Chondrocyte (in vitro differentiated cells): Measurements from ENCODE around the gene AGBL4. TPM values are rescaled to one million over a fixed set of nuclear protein-coding genes. Genes with fewer than 3 reads are reported as not detected.

Source experiments
- DNase-seq: peaks from one replicate; pipeline ENCODE4 v3.0.0; 2021; ENCODE audit warnings: mixed read lengths, low spot score
- H3K27ac Mint-ChIP-seq: one replicate; pipeline ENCODE4 v1.8.0; 2021; ENCODE audit warnings: mild to moderate bottlenecking, moderate library complexity, mixed read lengths; ENCODE audit not compliant: unreplicated experiment
- H3K27me3 Mint-ChIP-seq: 2 replicates; pipeline ENCODE4 v1.8.0; 2021; ENCODE audit warnings: low read depth, mixed read lengths
- H3K36me3 Mint-ChIP-seq: 2 replicates; pipeline ENCODE4 v1.8.0; 2021; ENCODE audit warnings: low read depth, mixed read lengths
- H3K4me1 Mint-ChIP-seq: 2 replicates; pipeline ENCODE4 v1.8.0; 2021; ENCODE audit warnings: low read depth, mild to moderate bottlenecking, mixed read lengths
- H3K4me3 Mint-ChIP-seq: one replicate; pipeline ENCODE4 v1.8.0; 2021; ENCODE audit warnings: mild to moderate bottlenecking, moderate library complexity, mixed read lengths; ENCODE audit not compliant: unreplicated experiment
- H3K9me3 Mint-ChIP-seq: 2 replicates; pipeline ENCODE4 v1.8.0; 2021; ENCODE audit warnings: low read depth, mixed read lengths
- total RNA-seq: library from RNA; stranded (reverse); gene quantifications from 3 replicates; pipeline ENCODE4 v1.2.1, GENCODE V29; 2021
- TF ChIP-seq, protein P1 (sequence below): fragments of 200-600 bp; sonication (generic); IDR thresholded peaks from 2 replicates; pipeline ENCODE4 v1.5.0; 2021; ENCODE audit warnings: antibody characterized with exemption, mild to moderate bottlenecking, moderate library complexity

The AGBL4 gene
- total RNA-seq, 1 donor from 2014 or later, result not detected

DNA sequence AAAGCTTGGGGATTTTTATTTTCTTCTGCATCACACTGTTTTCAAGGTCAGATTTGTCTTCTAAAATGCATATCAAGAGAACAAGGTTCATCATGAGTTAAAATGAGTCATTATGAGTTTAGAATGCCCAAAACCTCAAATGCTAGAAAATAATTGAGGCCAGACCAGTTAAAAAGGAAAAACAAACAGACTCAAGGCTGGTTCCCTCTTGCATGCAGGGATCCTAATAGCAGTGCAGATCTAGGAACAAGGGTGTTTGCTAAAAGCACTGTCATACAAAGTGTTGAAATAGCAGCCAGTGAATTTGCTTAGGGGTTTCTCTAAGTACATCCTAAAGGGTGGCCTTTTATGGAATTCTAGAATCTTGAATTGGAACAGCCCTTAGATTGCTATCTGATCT, 1262.3 kb downstream of the AGBL4 start:
- Mint-ChIP-seq H3K9me3 (peaks cover 4% of the 10 kb centered on the region), H3K27me3 (no peaks in the 10 kb centered on the region), H3K4me3 (no peak overlapping the region), H3K27ac (no peak overlapping the region), H3K36me3 (peaks cover 14% of the 10 kb centered on the region), H3K4me1 (no peaks in the 10 kb centered on the region)
- TF ChIP-seq, protein P1, sequence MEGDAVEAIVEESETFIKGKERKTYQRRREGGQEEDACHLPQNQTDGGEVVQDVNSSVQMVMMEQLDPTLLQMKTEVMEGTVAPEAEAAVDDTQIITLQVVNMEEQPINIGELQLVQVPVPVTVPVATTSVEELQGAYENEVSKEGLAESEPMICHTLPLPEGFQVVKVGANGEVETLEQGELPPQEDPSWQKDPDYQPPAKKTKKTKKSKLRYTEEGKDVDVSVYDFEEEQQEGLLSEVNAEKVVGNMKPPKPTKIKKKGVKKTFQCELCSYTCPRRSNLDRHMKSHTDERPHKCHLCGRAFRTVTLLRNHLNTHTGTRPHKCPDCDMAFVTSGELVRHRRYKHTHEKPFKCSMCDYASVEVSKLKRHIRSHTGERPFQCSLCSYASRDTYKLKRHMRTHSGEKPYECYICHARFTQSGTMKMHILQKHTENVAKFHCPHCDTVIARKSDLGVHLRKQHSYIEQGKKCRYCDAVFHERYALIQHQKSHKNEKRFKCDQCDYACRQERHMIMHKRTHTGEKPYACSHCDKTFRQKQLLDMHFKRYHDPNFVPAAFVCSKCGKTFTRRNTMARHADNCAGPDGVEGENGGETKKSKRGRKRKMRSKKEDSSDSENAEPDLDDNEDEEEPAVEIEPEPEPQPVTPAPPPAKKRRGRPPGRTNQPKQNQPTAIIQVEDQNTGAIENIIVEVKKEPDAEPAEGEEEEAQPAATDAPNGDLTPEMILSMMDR, result no peak
- DNase-seq, result no peak

DNA sequence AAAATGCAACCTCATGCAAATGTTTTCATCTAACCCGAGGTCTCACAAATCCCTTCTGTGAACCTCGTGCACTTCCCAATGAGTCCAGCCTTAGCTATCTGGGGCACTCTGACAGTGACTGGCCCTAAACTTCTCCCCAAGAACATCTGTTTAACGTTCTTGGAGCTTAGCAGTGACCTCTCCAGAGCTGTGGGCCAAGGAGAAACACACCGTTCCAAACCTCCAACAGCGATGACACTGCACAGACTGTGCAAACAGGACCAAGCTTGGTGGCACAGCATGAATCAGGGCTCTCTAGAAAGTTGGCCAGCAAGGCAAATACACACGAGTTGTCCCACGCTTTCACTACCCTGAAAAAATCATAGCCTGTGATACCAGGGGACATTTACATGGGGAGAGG, 1262.9 kb downstream of the AGBL4 start:
- peaks cover 4% of the 10 kb centered on the region for H3K9me3 Mint-ChIP-seq
- H3K27ac Mint-ChIP-seq, result no peak overlapping the region
- TF ChIP-seq, protein P1, result no peak
- no peaks in the 10 kb centered on the region for H3K4me1 Mint-ChIP-seq
- H3K36me3 Mint-ChIP-seq, result peaks cover 14% of the 10 kb centered on the region
- no peak for DNase-seq
- H3K4me3 Mint-ChIP-seq, result no peak overlapping the region
- no peaks in the 10 kb centered on the region for H3K27me3 Mint-ChIP-seq

DNA sequence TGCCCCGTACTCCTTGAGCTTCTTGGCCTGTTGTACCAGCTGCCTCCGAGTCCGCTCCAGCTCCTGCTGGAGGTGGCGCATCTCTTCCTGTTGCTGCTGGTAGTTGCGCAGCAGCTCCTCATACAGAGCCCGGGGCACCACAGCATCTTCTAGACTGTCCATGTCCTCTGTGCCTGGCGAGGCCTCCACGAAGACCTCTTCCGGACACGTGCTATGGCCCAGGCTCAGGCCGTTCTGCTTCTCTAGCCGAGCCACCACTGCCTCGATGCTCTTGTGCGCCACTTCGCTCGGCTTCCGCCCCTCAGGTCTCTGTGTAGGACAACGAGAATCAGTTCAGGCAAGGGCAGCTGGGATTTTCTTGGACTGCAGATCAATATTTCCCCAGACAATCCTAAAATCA, 1264.8 kb downstream of the AGBL4 start:
- no peak for DNase-seq
- H3K27ac Mint-ChIP-seq, result no peak overlapping the region
- TF ChIP-seq, protein P1, result no peak
- H3K9me3 Mint-ChIP-seq, result no peaks in the 10 kb centered on the region
- no peak overlapping the region for H3K4me3 Mint-ChIP-seq
- H3K27me3 Mint-ChIP-seq, result no peaks in the 10 kb centered on the region
- H3K36me3 Mint-ChIP-seq, result peaks cover 10% of the 10 kb centered on the region
- H3K4me1 Mint-ChIP-seq, result no peaks in the 10 kb centered on the region

DNA sequence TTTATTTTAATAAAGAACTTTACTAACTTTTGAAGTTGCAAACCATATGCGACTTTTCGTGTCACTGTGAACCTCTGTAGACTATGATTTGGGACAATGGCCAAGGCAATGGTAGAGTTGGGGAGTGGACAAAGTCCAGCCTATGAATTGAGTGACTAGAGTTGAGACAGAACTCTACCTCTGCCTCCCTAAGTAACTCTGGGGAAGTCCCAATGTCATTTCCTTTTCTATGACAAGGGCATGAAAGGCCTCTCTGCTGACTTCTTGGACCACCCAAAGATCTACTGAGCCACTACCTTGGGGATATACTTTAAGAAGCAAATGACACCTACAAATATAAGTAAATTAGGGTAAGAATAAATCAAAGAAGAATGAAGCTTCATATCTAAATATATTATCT, 1266.4 kb downstream of the AGBL4 start:
- no peaks in the 10 kb centered on the region for H3K27me3 Mint-ChIP-seq
- H3K9me3 Mint-ChIP-seq, result no peaks in the 10 kb centered on the region
- no peaks in the 10 kb centered on the region for H3K4me1 Mint-ChIP-seq
- DNase-seq, result no peak
- H3K4me3 Mint-ChIP-seq, result no peak overlapping the region
- H3K36me3 Mint-ChIP-seq, result peaks cover 10% of the 10 kb centered on the region
- no peak overlapping the region for H3K27ac Mint-ChIP-seq
- TF ChIP-seq, protein P1, result no peak

DNA sequence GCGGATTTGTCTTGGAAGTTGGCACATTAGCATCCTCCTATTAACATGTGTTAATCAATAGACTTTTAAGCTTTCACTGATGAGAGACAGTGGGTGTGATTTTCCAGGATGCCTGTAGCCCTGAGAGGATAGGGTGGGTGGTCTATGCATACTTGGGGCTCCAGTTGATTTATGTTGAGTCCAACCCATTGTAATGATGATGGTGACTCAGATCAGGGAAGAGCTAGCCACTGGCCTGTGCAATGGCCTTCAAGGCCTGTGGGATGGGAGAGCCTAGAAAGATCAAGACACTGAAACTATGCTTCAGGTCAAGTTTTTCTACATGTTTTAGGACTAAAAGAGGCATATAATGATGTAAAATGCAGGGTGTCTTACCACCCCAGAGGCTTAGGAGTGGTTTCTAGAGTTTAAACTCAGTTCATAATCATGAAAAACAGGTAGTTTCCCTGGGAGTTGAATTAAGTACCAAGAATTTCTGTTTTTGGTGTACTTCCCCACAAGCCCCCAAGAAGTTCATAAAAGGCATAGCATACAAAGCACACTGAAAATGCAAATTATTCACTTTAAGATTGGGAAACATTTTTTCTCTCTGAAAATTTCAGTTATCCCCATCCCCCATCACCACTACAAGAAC, 1267.0 kb downstream of the AGBL4 start:
- no peak for DNase-seq
- H3K27ac Mint-ChIP-seq, result no peak overlapping the region
- TF ChIP-seq, protein P1, result no peak
- H3K9me3 Mint-ChIP-seq, result no peaks in the 10 kb centered on the region
- H3K4me1 Mint-ChIP-seq, result no peaks in the 10 kb centered on the region
- no peak overlapping the region for H3K4me3 Mint-ChIP-seq
- peaks cover 10% of the 10 kb centered on the region for H3K36me3 Mint-ChIP-seq
- H3K27me3 Mint-ChIP-seq, result no peaks in the 10 kb centered on the region
